PC-3 (cell line): ENCODE measurements around the gene DMD.

Experiments
- EZH2 ChIP-seq: fragments of 300-600 bp; sonication (generic); IDR thresholded peaks from one replicate; pipeline ENCODE4 v1.6.1; 2017; ENCODE audit warnings: antibody characterized with exemption, mild to moderate bottlenecking, low read length; ENCODE audit not compliant: unreplicated experiment
- EZH2phosphoT487 ChIP-seq: fragments of 300-600 bp; sonication (generic); IDR thresholded peaks from 2 replicates; pipeline ENCODE4 v1.6.1; 2018; ENCODE audit warnings: mild to moderate bottlenecking, antibody characterized with exemption, low read length, borderline replicate concordance
- TF ChIP-seq, protein P1 (sequence below): fragments of 300-600 bp; sonication (generic); conservative IDR thresholded peaks from 2 replicates; pipeline ENCODE4 v1.5.1; 2017; ENCODE audit warnings: antibody characterized with exemption, low read depth, mild to moderate bottlenecking, low read length

GRCh38 chrX:31320740-31321139 is 1890.6 kb downstream of the DMD start:
- TF ChIP-seq, protein P1, sequence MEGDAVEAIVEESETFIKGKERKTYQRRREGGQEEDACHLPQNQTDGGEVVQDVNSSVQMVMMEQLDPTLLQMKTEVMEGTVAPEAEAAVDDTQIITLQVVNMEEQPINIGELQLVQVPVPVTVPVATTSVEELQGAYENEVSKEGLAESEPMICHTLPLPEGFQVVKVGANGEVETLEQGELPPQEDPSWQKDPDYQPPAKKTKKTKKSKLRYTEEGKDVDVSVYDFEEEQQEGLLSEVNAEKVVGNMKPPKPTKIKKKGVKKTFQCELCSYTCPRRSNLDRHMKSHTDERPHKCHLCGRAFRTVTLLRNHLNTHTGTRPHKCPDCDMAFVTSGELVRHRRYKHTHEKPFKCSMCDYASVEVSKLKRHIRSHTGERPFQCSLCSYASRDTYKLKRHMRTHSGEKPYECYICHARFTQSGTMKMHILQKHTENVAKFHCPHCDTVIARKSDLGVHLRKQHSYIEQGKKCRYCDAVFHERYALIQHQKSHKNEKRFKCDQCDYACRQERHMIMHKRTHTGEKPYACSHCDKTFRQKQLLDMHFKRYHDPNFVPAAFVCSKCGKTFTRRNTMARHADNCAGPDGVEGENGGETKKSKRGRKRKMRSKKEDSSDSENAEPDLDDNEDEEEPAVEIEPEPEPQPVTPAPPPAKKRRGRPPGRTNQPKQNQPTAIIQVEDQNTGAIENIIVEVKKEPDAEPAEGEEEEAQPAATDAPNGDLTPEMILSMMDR: no peak
- TF ChIP-seq EZH2 (no peak), EZH2phosphoT487 (no peak)
